ENCODE results near the gene MAP4K1. TPM values are rescaled to one million over a fixed set of nuclear protein-coding genes. Genes with fewer than 3 reads are reported as not detected.

MAP4K1 gene
- total RNA-seq, 1 experiment from 2014 or later = 2.3 TPM

GRCh38 chr19:38629568-38629967 lies 11.8 kb upstream of the MAP4K1 start:
- Histone ChIP-seq H3K27ac (ENCODE audit: low read length) (no peak overlapping the region), H3K4me1 (ENCODE audit: insufficient read depth, low read length) (no peaks in the 10 kb centered on the region), H3K9me2 (replicated peaks; ENCODE audit: low read length) (no peaks in the 10 kb centered on the region), H4K20me1 (ENCODE audit: low read length) (no peaks in the 10 kb centered on the region), H2AFZ (ENCODE audit: low read length) (no peak overlapping the region), H3K36me3 (ENCODE audit: low read depth, low read length) (peaks cover 7% of the 10 kb centered on the region), H3K9ac (ENCODE audit: low read length) (no peak overlapping the region), H3K4me3 (ENCODE audit: low read length) (no peak overlapping the region), H3K27me3 (ENCODE audit: low read length) (no peaks in the 10 kb centered on the region), H3K79me2 (ENCODE audit: low read length) (no peaks in the 10 kb centered on the region), H3K9me3 (ENCODE audit: low read length) (no peaks in the 10 kb centered on the region), H3F3A (ENCODE audit: low read length, unreplicated experiment) (no peaks in the 10 kb centered on the region), H3K4me2 (ENCODE audit: low read length) (no peak overlapping the region)
- no TSS peak for BruUV-seq (replicated peaks)
- ChIA-PET CTCF (no interaction called here), POLR2A (ENCODE audit: unreplicated experiment) (no interaction called here)
- intact Hi-C loops (cut with micrococcal nuclease) = no loop called here
- DNase-seq (no peak), ATAC-seq (no peak)
- no peak for TF ChIP-seq EZH2phosphoT487 (IDR thresholded peaks at IDR 0.05; ENCODE audit: borderline replicate concordance, low read length)

GRCh38 chr19:38626401-38626800 lies 8.6 kb upstream of the MAP4K1 start:
- no peaks in the 10 kb centered on the region for H3K9me2 ChIP-seq (replicated peaks; ENCODE audit: low read length)
- H3K79me2 ChIP-seq (ENCODE audit: low read length) = 0 out of 2 replicates have a peak, but pooled peaks cover 2% of the 10 kb centered on the region
- H3K27me3 ChIP-seq (ENCODE audit: low read length) = no peaks in the 10 kb centered on the region
- no peak overlapping the region for H3K4me3 ChIP-seq (ENCODE audit: low read length)
- no peak overlapping the region for H2AFZ ChIP-seq (ENCODE audit: low read length)
- intact Hi-C loops (cut with micrococcal nuclease) = no loop called here
- TF ChIP-seq EZH2phosphoT487 (IDR thresholded peaks at IDR 0.05; ENCODE audit: borderline replicate concordance, low read length) = no peak
- no peak for TF ChIP-seq EZH2 (IDR thresholded peaks at IDR 0.05; ENCODE audit: low read length, unreplicated experiment)
- no peaks in the 10 kb centered on the region for H4K20me1 ChIP-seq (ENCODE audit: low read length)
- peaks cover 9% of the 10 kb centered on the region for H3K36me3 ChIP-seq (ENCODE audit: low read depth, low read length)
- POLR2A ChIA-PET (ENCODE audit: unreplicated experiment) = no interaction called here
- H3K4me2 ChIP-seq (ENCODE audit: low read length) = no peak overlapping the region
- no peak overlapping the region for H3K9ac ChIP-seq (ENCODE audit: low read length)
- H3F3A ChIP-seq (ENCODE audit: low read length, unreplicated experiment) = no peaks in the 10 kb centered on the region
- no peaks in the 10 kb centered on the region for H3K9me3 ChIP-seq (ENCODE audit: low read length)
- no peak for DNase-seq
- no peak for ATAC-seq
- BruUV-seq (replicated peaks) = no TSS peak
- CTCF ChIA-PET = no interaction called here
- no peaks in the 10 kb centered on the region for H3K4me1 ChIP-seq (ENCODE audit: insufficient read depth, low read length)
- H3K27ac ChIP-seq (ENCODE audit: low read length) = no peak overlapping the region

GRCh38 chr19:38624822-38625221 lies 7.1 kb upstream of the MAP4K1 start:
- peaks cover 7% of the 10 kb centered on the region for H3K36me3 ChIP-seq (ENCODE audit: low read depth, low read length)
- no TSS peak for BruUV-seq (replicated peaks)
- H3K4me1 ChIP-seq (ENCODE audit: insufficient read depth, low read length) = peaks cover 6% of the 10 kb centered on the region; the same call in 1 of the 2 replicates
- H3K4me2 ChIP-seq (ENCODE audit: low read length) = no peak overlapping the region
- peaks cover 15% of the 10 kb centered on the region for H3K79me2 ChIP-seq (ENCODE audit: low read length)
- DNase-seq = no peak
- H3F3A ChIP-seq (ENCODE audit: low read length, unreplicated experiment) = no peaks in the 10 kb centered on the region
- H3K27me3 ChIP-seq (ENCODE audit: low read length) = no peaks in the 10 kb centered on the region
- H3K9me2 ChIP-seq (replicated peaks; ENCODE audit: low read length) = no peaks in the 10 kb centered on the region
- TF ChIP-seq EZH2phosphoT487 (IDR thresholded peaks at IDR 0.05; ENCODE audit: borderline replicate concordance, low read length) = no peak
- no peak for TF ChIP-seq CTCF (conservative IDR thresholded peaks at IDR 0.05; ENCODE audit: low read depth, low read length)
- no peak for TF ChIP-seq EZH2 (IDR thresholded peaks at IDR 0.05; ENCODE audit: low read length, unreplicated experiment)
- no peak overlapping the region for H3K9ac ChIP-seq (ENCODE audit: low read length)
- ChIA-PET POLR2A (ENCODE audit: unreplicated experiment) (no interaction called here), CTCF (no interaction called here)
- intact Hi-C loops (cut with micrococcal nuclease) = no loop called here
- ATAC-seq = no peak
- H3K4me3 ChIP-seq (ENCODE audit: low read length) = no peak overlapping the region
- H3K27ac ChIP-seq (ENCODE audit: low read length) = no peak overlapping the region
- H3K9me3 ChIP-seq (ENCODE audit: low read length) = no peaks in the 10 kb centered on the region
- H2AFZ ChIP-seq (ENCODE audit: low read length) = no peak overlapping the region
- no peaks in the 10 kb centered on the region for H4K20me1 ChIP-seq (ENCODE audit: low read length)

All from PC-3 (cell line).